Natural killer cell treated with Interleukin-12 subunit alpha and Interleukin-12 subunit beta and Interleukin-15 and Interleukin-18, amount 100 ng/mL, for 72 hours (primary cell): ENCODE results near the gene PHAX. TPM values are rescaled to one million over a fixed set of nuclear protein-coding genes. Genes with fewer than 3 reads are reported as not detected.
"Not testable (repeated sequence)": the region's sequence is repeated elsewhere in the genome, so short reads cannot be mapped to it uniquely, and the experiment has no call there.

ENCODE experiments used
- ATAC-seq, 2 donors: fragments of 150-1000 bp; cut with Tn5 transposase in 1 of 2; sonication (Bioruptor Pico), chemical (Tn5 transposase) in 1 of 2; 2 replicates each; pipeline ENCODE4 v1.10.0; 2021
- DNase-seq: peaks from one replicate; pipeline ENCODE4 v3.0.0; 2022; ENCODE audit warnings: low spot score
- H3K27ac Mint-ChIP-seq, 2 donors: 1 replicate in 1 of 2; 2 replicates in 1 of 2; pipeline ENCODE4 v1.8.0; 2022; ENCODE audit warnings: mixed read lengths in 2 of 2, mild to moderate bottlenecking in 1 of 2, moderate library complexity in 1 of 2
- H3K27me3 Mint-ChIP-seq, 2 donors: 1 replicate in 1 of 2; 2 replicates in 1 of 2; pipeline ENCODE4 v1.8.0; 2022; ENCODE audit warnings: mixed read lengths in 2 of 2
- H3K36me3 Mint-ChIP-seq: one replicate; pipeline ENCODE4 v1.8.0; 2022; ENCODE audit warnings: mixed read lengths
- H3K4me1 Mint-ChIP-seq, 2 donors: 1 replicate in 1 of 2; 2 replicates in 1 of 2; pipeline ENCODE4 v1.8.0; 2022; ENCODE audit warnings: low read depth in 2 of 2, mixed read lengths in 2 of 2, mild to moderate bottlenecking in 1 of 2
- H3K4me3 Mint-ChIP-seq: one replicate; pipeline ENCODE4 v1.8.0; 2022; ENCODE audit warnings: mixed read lengths
- H3K9me3 Mint-ChIP-seq: 2 replicates; pipeline ENCODE4 v1.8.0; 2022; ENCODE audit warnings: mixed read lengths
- total RNA-seq, 2 donors: library from RNA; stranded (reverse); gene quantifications; one replicate each; pipeline ENCODE4 v1.2.3, GENCODE V29; 2022

Gene PHAX
- 10 to 100 TPM; 31.5 to 37.7 TPM for total RNA-seq

DNA sequence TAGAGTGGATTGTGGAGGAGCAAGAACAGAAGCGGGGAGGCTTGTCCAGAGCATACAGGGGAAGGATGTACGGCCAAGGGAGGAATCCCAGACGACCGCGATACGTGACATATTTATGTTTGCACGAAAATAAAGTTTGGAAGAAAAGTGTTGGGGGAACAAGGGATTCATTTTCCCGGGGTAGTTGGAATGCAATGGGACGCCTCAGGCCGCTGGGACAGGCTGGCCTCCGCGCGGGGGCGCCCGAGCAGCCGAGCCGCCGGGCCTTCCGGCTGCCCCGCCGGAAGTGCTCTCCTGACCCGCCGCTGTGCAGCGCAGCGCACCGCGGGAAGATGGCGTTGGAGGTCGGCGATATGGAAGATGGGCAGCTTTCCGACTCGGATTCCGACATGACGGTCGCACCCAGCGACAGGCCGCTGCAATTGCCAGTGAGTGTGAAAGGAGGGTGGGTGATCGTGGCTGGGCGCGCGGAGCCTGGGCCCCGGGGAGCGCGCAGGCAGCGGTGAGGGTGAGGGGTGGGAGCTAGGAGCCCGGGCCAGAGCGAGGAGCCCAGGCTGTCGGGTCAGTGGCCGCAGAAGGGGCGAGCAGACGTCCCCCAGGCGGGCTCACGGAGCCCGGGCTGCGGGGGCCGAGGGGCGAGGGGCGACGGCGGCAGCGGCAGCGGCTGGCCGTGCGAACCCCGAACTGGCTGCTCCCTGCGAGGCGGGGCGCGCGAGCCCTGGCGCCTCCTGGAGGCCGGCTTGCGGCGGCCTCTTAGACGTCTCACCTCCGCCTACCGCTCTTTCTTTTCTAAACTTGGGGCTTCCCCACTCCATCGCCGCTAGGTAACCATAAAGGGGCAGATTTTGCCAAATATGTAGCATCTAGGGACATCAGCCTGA lies at the start of gene PHAX:
PHAX (plus strand) TSS at position 317 of the 881 bp plus-strand sequence; CDS start at position 333, 16 bp downstream.
- Mint-ChIP-seq H3K36me3 (peaks cover 9% of the 10 kb centered on the region), H3K9me3 (no peaks in the 10 kb centered on the region), H3K27ac (peak within 1 kb of the TSS; percentile 72 to 73), H3K27me3 (peaks cover 0 to 7% of the 10 kb centered on the region in 2 donors), H3K4me1 (peaks cover 15 to 18% of the 10 kb centered on the region in 2 donors), H3K4me3 (peak within 1 kb of the TSS; percentile 88)
- ATAC-seq (peak; percentile 98), DNase-seq (peak; percentile 88)

- ATAC-seq (no peak), DNase-seq (no peak)
- Mint-ChIP-seq H3K36me3 (no peaks in the 10 kb centered on the region), H3K27me3 (no peaks in the 10 kb centered on the region), H3K4me1 (no peaks in the 10 kb centered on the region), H3K27ac (no peak overlapping the region), H3K9me3 (no peaks in the 10 kb centered on the region), H3K4me3 (no peak overlapping the region)
These were observed 48.1 kb upstream of the PHAX start for GRCh38 chr5:126552614-126553013.

DNA sequence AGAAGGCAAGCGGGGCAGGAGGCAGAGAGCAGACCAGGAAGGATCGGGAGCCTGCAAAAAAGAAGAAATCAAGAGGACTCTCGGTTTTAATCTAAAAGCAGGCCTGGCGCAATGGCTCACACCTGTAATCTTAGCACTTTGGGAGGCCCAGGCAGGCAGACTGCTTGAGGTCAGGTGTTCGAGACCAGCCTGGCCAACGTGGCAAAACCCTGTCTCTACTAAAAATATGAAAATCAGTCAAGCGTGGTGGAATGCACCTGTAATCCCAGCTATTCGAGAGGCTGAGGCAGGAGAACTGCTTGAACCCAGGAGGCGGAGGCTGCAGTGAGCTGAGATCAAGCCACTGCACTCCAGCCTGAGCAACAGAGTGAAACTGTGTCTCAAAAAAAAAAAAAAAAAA lies 45.6 kb upstream of the PHAX start:
- H3K27ac Mint-ChIP-seq, ATAC-seq, H3K4me3 Mint-ChIP-seq, DNase-seq, H3K9me3 Mint-ChIP-seq, H3K27me3 Mint-ChIP-seq, H3K4me1 Mint-ChIP-seq, H3K36me3 Mint-ChIP-seq: not testable (repeated sequence)

- H3K36me3 Mint-ChIP-seq = no peaks in the 10 kb centered on the region
These were observed 38.8 kb upstream of the PHAX start for GRCh38 chr5:126561908-126562307.

GRCh38 chr5:126562823-126563222 lies 37.9 kb upstream of the PHAX start:
- Mint-ChIP-seq H3K27ac (no peak overlapping the region), H3K27me3 (no peaks in the 10 kb centered on the region), H3K36me3 (no peaks in the 10 kb centered on the region), H3K4me3 (no peak overlapping the region), H3K4me1 (no peaks in the 10 kb centered on the region), H3K9me3 (no peaks in the 10 kb centered on the region)
- no peak for ATAC-seq
- DNase-seq = no peak

More at GRCh38 chr5:126561908-126562307, 38.8 kb upstream of the PHAX start:
- ATAC-seq = no peak
- H3K9me3 Mint-ChIP-seq = no peaks in the 10 kb centered on the region
- no peaks in the 10 kb centered on the region for H3K4me1 Mint-ChIP-seq
- DNase-seq = no peak
- H3K27me3 Mint-ChIP-seq = no peaks in the 10 kb centered on the region
- H3K4me3 Mint-ChIP-seq = no peak overlapping the region
- no peak overlapping the region for H3K27ac Mint-ChIP-seq

DNA sequence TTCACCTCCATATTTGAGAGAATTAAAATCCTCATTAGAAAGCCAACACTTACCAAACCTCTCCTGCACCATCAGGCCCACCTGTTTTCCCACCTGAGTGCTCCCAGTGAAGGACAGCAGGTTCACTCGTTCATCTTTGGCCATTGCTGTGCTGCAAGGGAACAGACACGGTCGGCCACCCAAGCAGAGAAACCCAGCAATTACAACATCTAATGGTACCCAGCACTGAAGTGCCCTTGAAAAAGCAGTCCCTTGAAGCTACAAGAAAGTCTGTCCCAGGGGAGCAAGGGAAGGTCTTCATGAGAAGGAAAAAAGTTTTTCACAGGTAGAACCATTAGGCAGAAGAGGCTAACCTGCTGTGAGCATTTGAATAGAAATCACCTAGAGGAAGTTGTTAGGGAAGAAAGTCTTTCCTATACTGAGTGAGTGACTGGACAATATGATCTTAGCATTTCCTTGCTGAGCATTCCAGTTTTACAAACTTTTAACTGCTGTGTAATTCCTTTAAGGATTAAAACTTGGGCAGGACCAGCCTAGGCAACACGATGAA lies 32.5 kb upstream of the PHAX start:
- DNase-seq (no peak), ATAC-seq (no peak)
- H3K9me3 Mint-ChIP-seq = no peaks in the 10 kb centered on the region
- H3K4me1 Mint-ChIP-seq = no peaks in the 10 kb centered on the region
- H3K27ac Mint-ChIP-seq = no peak overlapping the region
- H3K4me3 Mint-ChIP-seq = no peak overlapping the region
- H3K27me3 Mint-ChIP-seq = no peaks in the 10 kb centered on the region
- no peaks in the 10 kb centered on the region for H3K36me3 Mint-ChIP-seq

DNA sequence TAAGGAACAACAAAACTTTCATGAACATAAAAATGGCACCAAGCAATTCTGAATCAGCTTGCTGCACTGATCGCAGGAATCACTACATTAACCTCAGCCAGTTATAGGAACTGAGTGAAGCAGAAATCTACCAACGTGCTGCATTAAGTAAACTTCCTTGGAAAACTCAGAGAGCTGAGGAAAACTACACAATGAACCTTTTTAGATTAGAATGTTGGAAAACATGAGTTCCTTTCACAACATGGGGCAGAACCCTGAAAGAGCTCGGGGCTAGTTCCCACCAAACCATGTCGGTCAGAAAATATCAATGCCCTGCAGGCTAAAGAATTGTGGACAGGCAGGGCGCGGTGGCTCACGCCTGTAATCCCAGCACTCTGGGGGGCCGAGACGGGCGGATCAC lies 25.1 kb upstream of the PHAX start:
- DNase-seq (no peak), ATAC-seq (no peak)
- no peaks in the 10 kb centered on the region for H3K27me3 Mint-ChIP-seq
- no peaks in the 10 kb centered on the region for H3K9me3 Mint-ChIP-seq
- no peak overlapping the region for H3K27ac Mint-ChIP-seq
- no peaks in the 10 kb centered on the region for H3K36me3 Mint-ChIP-seq
- H3K4me1 Mint-ChIP-seq = no peaks in the 10 kb centered on the region
- no peak overlapping the region for H3K4me3 Mint-ChIP-seq

DNA sequence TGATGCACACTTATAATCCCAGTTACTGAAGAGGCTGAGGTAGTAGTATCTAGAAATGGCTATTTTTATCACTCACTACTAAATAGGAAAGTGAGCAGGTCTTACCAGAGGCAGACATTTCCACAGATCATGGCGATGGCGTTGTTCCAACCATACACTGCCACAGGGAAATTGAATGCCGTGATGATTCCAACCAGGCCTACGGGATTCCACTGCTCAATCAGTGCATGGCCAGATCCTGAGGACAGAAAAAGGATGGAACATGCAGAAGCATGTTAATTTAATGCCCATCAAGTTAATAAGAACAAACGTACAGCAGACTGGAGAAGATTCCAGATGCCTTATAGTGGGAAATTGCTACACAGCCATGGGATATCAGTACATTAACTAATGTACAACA lies 23.8 kb upstream of the PHAX start:
- DNase-seq = no peak
- no peak overlapping the region for H3K4me3 Mint-ChIP-seq
- no peak overlapping the region for H3K27ac Mint-ChIP-seq
- no peaks in the 10 kb centered on the region for H3K36me3 Mint-ChIP-seq
- H3K9me3 Mint-ChIP-seq = no peaks in the 10 kb centered on the region
- H3K27me3 Mint-ChIP-seq = no peaks in the 10 kb centered on the region
- no peaks in the 10 kb centered on the region for H3K4me1 Mint-ChIP-seq
- ATAC-seq = peak in 1 of 2 donors; percentile 6

DNA sequence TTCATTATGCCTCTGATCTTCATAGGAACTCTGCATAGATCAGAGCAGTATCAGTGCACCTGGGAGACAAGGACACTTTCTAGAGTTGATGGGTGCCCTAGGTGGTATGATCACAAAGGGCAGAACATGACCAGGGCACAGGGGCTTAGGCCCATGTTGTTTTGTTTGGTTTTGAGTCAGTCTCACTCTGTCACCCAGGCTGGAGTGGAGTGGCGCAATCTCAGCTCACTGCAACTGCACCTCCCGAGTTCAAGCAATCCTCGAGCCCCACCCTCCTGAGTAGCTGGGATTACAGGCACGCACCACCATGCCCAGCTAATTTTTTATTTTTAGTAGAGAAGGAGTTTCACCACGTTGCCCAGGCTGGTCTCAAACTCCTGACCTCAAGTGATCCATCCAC lies 23.3 kb upstream of the PHAX start:
- Mint-ChIP-seq H3K4me3 (no peak overlapping the region), H3K4me1 (no peaks in the 10 kb centered on the region), H3K27me3 (no peaks in the 10 kb centered on the region), H3K27ac (no peak overlapping the region), H3K36me3 (no peaks in the 10 kb centered on the region), H3K9me3 (no peaks in the 10 kb centered on the region)
- ATAC-seq (peak in 1 of 2 donors; percentile 40), DNase-seq (no peak)

DNA sequence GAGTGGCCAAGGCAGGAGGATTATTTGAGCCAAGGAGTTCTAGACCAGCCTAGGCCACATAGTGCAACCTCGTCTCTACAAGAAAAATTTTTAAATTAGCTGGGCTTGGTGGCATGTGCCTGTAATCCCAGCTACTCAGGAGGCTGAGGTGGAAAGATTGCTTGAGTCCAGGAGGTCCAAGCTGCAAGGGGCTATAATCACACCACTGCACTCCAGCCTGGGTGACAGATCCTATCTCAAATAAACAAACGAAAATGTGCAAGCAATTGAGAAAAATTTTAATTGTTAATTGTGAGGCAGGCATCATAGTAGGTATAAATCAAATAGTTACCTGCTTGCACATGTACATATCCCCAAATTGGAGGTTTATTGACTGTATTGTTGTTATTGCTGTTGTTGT lies 21.0 kb upstream of the PHAX start:
- DNase-seq = no peak
- Mint-ChIP-seq H3K4me3 (no peak overlapping the region), H3K4me1 (no peaks in the 10 kb centered on the region), H3K27ac (no peak overlapping the region), H3K36me3 (no peaks in the 10 kb centered on the region), H3K27me3 (peaks cover 0 to 3% of the 10 kb centered on the region in 2 donors), H3K9me3 (no peaks in the 10 kb centered on the region)
- ATAC-seq = no peak

- Mint-ChIP-seq H3K4me3 (no peak overlapping the region), H3K9me3 (no peaks in the 10 kb centered on the region), H3K27me3 (peaks cover 0 to 6% of the 10 kb centered on the region in 2 donors), H3K4me1 (no peaks in the 10 kb centered on the region), H3K36me3 (no peaks in the 10 kb centered on the region), H3K27ac (no peak overlapping the region)
- DNase-seq = no peak
- no peak for ATAC-seq
These were observed 17.0 kb upstream of the PHAX start for GRCh38 chr5:126583761-126584160.

- peaks cover 0 to 8% of the 10 kb centered on the region in 2 donors for H3K27me3 Mint-ChIP-seq
- no peak overlapping the region for H3K27ac Mint-ChIP-seq
- H3K4me1 Mint-ChIP-seq = no peaks in the 10 kb centered on the region
- DNase-seq (no peak), ATAC-seq (no peak)
- H3K36me3 Mint-ChIP-seq = no peaks in the 10 kb centered on the region
- no peaks in the 10 kb centered on the region for H3K9me3 Mint-ChIP-seq
- H3K4me3 Mint-ChIP-seq = no peak overlapping the region
These were observed 13.0 kb upstream of the PHAX start for GRCh38 chr5:126587551-126588390.

DNA sequence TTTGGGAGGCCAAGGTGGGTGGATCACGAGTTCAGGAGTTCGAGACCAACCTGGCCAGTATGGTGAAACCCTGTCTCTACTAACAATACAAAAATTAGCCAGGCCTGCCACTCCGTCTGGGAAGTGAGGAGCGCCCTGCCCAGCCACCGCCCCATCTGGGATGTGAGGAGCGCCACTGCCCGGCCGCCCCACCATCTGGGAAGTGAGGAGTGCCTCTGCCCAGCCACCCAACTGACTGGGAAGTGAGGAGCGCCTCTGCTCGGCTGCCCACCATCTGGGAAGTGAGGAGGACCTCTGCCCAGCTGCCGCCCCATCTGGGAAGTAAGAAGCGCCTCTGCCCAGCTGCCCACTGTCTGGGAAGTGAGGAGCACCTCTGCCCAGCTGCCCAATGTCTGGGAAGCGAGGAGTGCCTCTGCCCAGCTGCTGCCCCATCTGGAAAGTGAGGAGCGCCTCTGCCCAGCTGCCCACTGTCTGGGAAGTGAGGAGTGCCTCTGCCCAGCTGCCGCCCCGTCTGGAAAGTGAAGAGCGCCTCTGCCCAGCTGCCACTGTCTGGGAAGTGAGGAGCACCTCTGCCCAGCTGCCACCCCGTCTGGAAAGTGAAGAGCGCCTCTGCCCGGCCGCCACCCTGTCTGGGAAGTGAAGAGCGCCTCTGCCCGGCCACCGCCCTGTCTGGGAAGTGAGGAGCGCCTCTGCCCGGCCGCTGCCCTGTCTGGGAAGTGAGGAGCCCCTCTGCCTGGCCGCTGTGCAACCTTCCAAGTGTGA lies 11.0 kb upstream of the PHAX start:
- no peak overlapping the region for H3K4me3 Mint-ChIP-seq
- H3K36me3 Mint-ChIP-seq = peaks cover 4% of the 10 kb centered on the region
- H3K9me3 Mint-ChIP-seq = no peaks in the 10 kb centered on the region
- ATAC-seq (no peak), DNase-seq (no peak)
- H3K27me3 Mint-ChIP-seq = peaks cover 13 to 16% of the 10 kb centered on the region in 2 donors
- H3K4me1 Mint-ChIP-seq = peaks cover 7 to 8% of the 10 kb centered on the region in 2 donors
- no peak overlapping the region for H3K27ac Mint-ChIP-seq
